Activated T-cell treated with anti-CD3 and anti-CD28 coated beads, Interleukin-2, amount 50 U/mL, for 1 hour (primary cell): ENCODE measurements around the gene DNM1L.

Experiments used
- DNase-seq: peaks from one replicate; pipeline ENCODE4 v3.0.0-alpha.2; 2020

DNM1L gene

DNA sequence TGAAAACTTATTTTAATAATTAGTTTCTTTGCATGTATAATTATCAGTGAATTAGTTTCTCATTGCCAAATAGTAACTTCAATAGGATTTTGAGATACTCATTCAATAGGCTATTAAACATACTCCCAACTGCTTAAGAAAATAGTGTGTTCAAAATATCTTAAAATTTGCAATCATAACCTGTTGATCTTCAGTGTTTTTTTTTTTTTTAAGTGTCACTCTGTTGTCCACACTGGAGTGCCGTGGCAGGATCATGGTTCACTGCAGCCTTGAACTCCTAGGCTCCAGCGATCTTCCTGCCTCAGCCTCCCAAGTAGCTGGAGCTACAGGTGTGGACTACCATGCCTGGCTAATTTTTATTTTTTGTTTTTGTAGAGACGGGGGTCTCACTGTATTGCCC, 78.1 kb downstream of the DNM1L start:
- DNase-seq: no peak

DNA sequence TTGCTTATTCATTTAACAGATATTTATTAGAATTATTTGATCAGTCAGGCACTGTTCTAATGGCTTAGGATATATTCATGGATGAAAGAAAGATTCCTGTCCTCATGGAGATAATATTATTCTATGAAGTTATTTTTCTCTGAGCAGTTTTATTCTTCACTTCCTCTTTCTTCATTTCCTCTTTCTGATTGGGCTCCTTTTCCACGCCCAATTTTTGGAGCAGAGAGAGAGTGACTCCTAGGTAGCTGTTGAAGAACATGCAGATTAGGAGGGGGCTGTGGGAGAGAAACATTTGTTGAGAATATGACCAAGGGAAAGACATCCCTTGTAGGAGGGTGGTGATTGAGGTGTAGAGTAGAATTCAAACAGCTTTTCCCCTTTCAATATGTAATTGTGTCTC, 82.6 kb downstream of the DNM1L start:
- no peak for DNase-seq

DNA sequence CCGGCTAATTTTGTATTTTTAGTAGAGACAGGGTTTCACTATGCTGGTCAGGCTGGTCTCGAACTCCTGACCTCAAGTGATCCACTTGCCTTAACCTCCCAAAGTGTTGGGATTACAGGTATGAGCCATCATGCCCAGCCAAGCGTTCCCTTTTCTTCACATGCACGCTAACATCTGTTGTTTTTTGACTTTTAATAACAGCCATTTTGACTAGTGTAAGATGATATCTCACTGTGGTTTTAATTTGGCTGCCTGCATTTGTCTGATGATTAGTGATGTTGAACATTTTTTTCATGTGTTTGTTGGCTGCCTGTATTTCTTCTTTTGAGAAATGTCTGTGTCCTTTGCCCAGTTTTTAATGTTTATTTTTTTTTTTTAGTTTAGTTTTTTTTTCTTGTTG, 86.8 kb downstream of the DNM1L start:
- no peak for DNase-seq

DNA sequence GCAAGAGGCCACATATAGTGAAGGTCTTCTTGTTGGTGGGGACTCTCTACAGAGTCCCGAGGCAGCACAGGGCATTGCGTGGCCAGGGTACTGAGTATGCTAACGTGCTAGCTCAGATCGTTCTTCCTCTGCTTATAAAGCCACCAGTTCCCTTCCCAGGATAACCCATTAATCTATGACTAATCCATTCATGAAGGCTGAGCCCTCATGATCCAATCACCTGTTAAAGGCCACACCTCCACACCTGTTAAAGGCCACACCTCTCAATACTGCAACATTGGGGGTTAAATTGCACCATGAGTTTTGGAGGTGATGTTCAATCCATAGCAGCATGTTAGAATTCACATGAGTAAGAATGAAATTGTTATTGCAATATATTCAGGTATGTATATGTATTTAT, 89.4 kb downstream of the DNM1L start:
- no peak for DNase-seq

DNA sequence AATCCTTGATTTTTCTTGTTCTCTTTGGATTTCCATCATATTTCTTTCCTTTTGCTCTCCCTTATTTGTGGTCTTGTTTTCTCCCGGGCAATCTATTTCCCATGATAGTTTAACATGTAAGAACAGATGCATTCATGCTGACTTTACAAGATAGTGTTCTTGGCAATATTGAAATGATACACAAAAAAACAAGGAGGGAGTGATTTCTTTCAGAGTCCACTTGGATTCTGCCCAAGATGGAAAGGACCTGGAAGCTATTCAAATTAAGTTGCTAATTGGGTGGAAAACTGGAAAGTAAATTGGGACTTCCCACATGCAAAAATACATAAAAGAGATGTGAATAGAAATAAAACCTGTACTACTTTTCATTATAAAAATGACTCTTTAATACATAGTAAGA, 91.0 kb downstream of the DNM1L start:
- DNase-seq: no peak

DNA sequence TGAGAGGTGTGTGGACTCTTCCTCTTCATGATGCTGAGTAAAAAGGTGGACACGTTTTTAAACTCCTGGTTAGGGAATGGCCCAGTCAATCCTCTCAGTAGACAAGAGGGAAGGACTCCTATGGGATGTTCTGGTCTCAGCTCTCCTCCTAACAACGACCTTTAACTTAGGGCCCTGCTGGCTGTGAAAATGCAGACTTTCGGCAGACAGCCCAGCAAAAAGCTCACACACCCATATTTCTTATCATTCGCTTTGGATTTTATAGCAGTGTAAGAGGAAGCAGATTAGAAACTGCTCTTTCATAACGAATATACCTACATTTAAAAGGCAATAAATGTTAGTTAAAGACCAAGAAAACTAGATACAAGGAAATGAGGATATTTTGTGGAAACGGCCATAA, 94.6 kb downstream of the DNM1L start:
- no peak for DNase-seq

DNA sequence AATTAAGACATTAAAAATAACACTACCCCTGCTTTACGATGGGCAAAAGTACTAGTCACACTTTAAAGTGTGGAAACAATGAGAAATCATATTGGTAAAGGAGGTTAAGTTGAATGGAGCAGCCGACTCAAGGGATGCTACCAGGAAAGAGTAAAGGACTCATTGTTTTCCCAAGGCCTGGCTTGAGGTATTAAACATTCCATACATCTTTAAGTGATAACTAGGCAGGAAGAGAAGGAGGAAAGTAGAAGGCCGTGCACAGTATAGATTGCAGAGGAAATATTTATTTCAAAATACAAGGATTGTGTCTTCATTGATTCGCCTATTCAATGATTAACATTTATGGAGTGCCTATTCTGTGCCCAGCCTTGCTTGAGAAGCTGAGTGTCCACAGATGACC, 97.2 kb downstream of the DNM1L start:
- no peak for DNase-seq

DNA sequence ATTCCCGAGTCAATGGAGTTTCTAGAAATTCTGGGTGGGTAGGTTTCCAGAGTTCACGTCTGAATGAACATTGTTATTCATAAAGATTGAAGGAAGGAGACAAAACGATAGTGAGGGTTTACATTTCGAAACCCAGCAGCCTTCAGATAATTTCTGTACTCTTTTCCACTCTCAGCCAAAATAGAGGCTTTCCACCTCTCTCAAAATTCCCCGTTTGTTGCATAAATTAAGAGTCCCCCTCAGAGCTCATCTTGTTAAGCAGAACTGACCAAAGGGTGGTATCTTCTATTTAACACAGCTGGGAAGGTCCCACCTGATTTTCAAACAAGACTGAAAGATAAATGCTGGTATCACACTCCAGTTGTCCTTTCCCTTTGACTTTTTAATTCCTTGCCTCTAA, 98.1 kb downstream of the DNM1L start:
- no peak for DNase-seq

DNA sequence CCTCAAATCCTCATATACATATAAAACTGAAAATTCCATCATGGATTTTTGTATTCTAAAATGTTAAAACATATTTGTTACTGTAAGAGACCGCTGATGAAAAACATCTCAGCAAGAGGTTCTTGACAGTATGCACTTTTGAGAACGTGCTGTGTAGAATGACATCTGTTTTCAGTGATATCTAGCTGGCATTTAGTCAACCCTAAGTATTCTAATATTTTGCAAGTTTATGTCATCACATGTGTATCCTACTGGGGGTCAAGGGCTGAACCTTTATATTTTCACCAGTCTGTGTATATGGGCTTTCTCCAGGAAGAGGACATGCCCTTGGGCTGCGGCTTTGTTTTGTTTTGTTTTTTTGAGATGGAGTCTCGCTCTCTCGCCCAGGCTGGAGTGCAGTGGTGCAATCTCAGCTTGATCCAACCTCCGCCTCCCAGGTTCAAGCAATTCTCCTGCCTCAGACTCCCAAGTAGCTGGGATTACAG, 98.6 kb downstream of the DNM1L start:
- no peak for DNase-seq

DNA sequence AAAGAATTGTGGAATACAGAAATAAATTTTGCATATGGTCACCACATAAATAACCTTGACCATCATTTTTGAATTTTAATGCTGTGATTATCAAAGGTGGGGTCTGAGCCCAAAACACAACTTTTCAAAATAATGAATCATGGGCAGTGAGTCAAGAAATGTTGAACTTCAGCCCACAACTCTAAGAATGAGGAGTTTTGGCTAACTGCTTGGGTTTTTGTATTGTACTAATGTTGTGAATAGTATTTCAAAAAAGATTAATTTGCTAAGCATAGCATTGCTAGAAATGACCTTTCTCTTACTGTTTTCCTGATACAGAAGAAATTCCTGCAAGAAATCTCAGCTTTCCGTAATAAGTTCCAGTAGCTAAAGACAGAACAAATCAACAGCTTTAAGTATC, 101.0 kb downstream of the DNM1L start:
- no peak for DNase-seq

DNA sequence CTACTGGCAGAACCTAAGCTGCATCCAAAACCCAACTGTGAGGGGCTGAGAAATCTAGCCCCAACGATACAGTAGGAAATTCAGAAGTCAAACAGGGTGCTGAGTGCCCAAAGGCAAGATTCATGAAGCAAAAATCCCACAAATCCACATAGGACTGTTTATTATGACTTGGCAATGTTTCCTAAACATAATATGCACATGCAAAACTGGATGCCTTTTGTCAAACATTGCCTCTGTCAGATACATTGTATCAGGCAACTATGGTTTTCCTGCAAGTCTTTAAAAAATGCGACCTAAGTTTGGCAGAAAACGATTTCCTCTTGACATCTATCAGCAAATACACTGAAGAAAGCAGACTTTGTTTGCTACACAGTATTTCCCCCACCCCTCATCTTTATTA, 103.9 kb downstream of the DNM1L start:
- DNase-seq: no peak

DNA sequence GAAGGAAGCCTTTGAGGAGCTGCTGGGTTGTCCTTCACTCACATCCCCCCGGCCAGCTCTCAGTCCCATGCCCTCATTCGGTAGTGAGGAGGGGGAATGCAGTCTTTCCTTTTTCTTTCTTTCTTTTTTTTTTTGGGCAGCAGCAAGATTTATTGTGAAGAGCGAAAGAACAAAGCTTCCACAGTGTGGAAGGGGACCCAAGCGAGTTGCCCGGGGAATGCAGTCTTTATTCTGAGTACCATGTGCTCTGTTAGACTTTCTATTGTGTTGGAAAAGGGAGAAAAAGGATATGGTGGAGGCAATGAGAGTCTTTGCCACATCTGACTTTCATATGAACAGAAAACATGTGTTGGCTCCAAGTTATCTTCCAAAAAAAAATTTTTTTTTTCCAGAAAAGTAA, 106.5 kb downstream of the DNM1L start:
- no peak for DNase-seq

DNA sequence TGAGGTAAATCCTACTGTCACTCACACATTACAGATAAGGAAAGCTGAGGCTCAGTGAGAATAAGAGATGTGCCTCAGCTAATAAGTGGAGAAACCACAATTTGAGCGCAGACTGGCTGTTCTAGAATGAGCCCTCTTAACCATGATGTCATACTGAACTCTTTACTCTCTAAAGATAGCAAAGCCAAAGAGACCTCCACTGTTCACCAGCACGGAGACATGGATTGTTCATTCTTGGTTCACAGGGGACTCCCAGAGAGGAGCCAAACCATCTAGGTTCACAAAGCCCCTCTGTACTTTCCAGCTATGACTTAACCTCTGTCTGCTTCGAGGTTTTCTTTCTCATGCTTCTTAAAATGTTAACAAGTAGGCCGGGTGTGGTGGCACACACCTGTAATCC, 109.3 kb downstream of the DNM1L start:
- DNase-seq: no peak

DNA sequence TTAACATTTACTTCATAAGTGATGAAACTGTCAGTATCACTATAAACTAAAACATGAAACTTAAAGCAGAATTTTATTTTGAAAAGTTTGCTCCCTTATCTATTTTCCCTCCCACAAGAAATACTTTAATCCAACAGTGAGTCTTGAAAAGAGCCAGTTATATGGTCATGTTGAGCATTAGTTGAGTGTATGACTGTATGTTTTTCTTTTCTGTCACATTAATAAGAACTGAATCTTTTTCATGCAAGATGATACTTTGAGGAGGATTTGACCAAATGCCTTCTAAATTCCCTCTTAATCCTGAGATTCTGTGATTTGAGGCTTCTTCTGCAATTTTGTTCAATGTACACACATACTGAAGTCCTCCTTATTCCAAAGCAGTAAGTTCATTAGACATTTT, 110.3 kb downstream of the DNM1L start:
- no peak for DNase-seq

DNA sequence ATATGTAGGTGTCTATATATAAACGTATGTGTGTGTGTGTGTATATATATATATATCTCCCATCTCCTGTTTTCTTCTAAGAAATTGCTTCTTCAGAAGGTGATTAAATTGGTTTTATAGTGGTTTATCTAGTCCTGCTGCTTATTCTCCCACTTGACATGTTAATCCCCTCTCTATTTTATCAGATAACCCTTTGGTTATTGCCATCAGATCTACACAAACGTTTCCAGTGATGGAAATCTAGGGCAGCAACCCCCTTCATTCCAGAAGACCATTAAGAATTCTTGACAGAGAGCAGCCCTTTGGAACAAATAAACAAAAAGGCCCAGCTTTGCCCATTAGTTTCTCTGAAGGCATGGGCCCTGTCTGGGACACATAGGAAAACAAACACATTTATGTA, 110.8 kb downstream of the DNM1L start:
- DNase-seq: no peak

DNA sequence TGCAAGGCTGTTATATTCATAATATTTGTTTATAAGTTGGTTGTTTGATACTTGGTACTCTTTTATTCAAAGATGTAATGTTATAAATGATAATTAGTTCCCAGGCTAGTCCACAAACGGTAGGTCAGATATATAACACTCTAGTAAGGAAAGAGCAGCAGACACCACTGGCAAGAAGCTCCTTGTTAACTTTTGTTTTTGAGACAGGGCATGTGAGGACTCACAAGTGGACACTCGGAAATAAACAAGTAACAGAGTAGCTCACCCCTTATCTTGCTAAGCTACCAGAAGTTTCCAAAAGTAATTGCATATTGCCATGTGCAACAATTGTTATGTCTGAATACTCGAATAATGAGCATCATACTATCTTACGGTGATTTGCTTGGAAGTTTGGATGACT, 115.2 kb downstream of the DNM1L start:
- DNase-seq: no peak
